ENCODE measurements around the gene WNT7A. TPM values are rescaled to one million over a fixed set of nuclear protein-coding genes. Genes with fewer than 3 reads are reported as not detected.
A peak's percentile ranks its signal among the peaks of the same experiment; 100 is the strongest.
"Not testable (repeated sequence)": the region's sequence is repeated elsewhere in the genome, so short reads cannot be mapped to it uniquely, and the experiment has no call there.

The WNT7A gene
- total RNA-seq = 10 to 100 TPM; 18.0 to 19.3 TPM
- polyA plus RNA-seq = 1 to 10 TPM; 8.3 to 9.0 TPM

DNA sequence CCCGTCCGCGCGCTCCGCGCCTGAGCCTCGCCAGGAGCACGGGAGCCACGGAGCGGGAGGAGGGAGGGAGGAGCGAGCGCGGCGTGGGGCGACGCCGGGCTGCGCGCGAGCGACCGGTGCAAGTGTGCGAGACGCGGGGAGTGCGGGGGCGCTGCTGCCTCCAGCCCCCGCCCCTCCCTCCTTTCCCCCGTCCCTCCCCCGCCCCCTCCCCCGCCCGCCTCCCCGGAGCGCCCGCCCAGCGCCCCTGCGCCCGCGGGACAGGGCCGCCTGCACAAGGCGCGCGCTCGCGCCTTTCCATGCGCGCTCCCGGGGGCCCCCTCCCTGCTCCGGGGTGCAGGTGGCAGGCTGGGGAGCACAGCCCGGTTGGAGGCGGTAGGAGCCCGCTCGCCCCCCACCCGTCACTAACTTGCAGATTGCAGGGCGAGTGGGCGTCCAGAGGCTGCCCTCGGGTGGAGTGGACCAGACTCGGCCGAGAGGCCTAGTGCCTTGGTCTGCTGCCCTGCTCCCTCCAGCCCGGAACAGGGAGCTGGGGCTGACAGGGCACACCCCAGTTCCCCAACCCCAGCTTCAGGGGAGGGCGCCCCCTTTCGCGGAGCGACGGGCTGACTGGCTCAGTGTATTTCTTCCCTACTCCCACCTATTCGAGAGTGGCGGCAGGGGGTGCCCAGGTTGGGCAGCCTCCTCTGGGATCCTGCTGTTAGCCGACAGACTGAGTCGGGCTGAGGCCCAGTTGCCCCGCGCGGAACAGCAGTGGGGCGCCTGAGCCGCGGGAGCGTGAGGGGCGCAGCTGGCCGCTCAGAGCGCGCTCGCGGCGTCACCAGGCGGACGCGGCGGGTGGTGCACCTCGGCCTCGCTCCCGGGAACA lies at the start of gene WNT7A:
Gene WNT7A (minus strand): TSS at position 126 of the 865 bp plus-strand sequence. CDS start 255 bp downstream, outside the sequence.
- Mint-ChIP-seq H3K27ac (peak within 1 kb of the TSS; percentile 69 to 95 (median 85)), H3K4me3 (peak within 1 kb of the TSS; percentile 92 to 99 (median 94)), H3K4me1 (peaks cover 10 to 38% (median 23%) of the 10 kb centered on the region in 4 donors), H3K27me3 (peaks cover 12 to 15% of the 10 kb centered on the region in 2 donors), H3K9me3 (peaks cover 0 to 2% (median 0%) of the 10 kb centered on the region in 8 donors), H3K36me3 (peaks cover under 1 to 14% of the 10 kb centered on the region in 2 donors)
- H3K27me3 ChIP-seq (ENCODE audit: insufficient read depth, low read length) = no peaks in the 10 kb centered on the region
- no peaks in the 10 kb centered on the region for H3K9me3 ChIP-seq (ENCODE audit: control insufficient read depth in 1 of 2, low read length in 2 of 2)
- peak within 1 kb of the TSS; percentile 58 for H3K27ac ChIP-seq (ENCODE audit: low read depth, low read length)
- H3K4me1 ChIP-seq (ENCODE audit: insufficient read depth, low read length) = peaks cover 20% of the 10 kb centered on the region
- peak; percentile 77 to 81 (median 79) for DNase-seq
- H3K4me3 ChIP-seq (ENCODE audit: low read length in 2 of 2) = peak within 1 kb of the TSS; percentile 61 to 64
- ChIA-PET CTCF (ENCODE audit: partially characterized antibody) (interaction anchor here (0.6 to 21.5 kb wide), 45 partner anchors 9 to 802 kb away, joined by 3 to 996 read pairs (median 4); partner anchors contain the start of gene HDAC11), POLR2A (ENCODE audit: partially characterized antibody) (interaction anchor here (0.5 to 7.4 kb wide), 26 partner anchors 9 to 1216 kb away, joined by 3 to 142 read pairs (median 4); partner anchors contain the start of genes CCDC174, CHCHD4, HDAC11 and LSM3)
- intact Hi-C loops (cut with micrococcal nuclease) = loop anchor here (1.0 to 5.0 kb wide), 6 partner anchors 14 to 398 kb away; partner anchors contain the start of gene HDAC11
- no peaks in the 10 kb centered on the region for H3K36me3 ChIP-seq (ENCODE audit: insufficient read depth, low read length)

DNA sequence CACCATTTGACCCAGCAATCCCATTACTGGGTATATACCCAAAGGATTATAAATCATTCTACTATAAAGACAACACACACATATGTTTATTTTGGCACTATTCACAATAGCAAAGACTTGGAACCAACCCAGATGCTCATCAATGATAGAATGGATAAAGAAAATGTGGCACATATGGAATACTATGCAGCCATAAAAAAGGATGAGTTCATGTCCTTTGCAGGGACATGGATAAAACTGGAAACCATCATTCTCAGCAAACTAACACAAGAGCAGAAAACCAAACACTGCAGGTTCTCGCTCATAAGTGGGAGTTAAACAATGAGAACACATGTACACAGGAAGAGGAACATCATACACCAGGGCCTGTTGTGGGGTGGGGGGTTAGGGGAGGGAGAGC lies 48.9 kb upstream of the WNT7A start:
- H3K27ac Mint-ChIP-seq; intact Hi-C loops (cut with micrococcal nuclease); POLR2A ChIA-PET (ENCODE audit: partially characterized antibody): not testable (repeated sequence)

GRCh38 chr3:13927295-13927694 lies 47.4 kb upstream of the WNT7A start:
- POLR2A ChIA-PET (ENCODE audit: partially characterized antibody) = no interaction called here
- H3K36me3 ChIP-seq (ENCODE audit: insufficient read depth, low read length) = no peaks in the 10 kb centered on the region
- no peak overlapping the region for H3K4me3 Mint-ChIP-seq
- H3K4me1 Mint-ChIP-seq = peaks cover 0 to 4% (median 1%) of the 10 kb centered on the region in 4 donors
- H3K27ac ChIP-seq (ENCODE audit: low read depth, low read length) = no peak overlapping the region
- peaks cover 15 to 16% of the 10 kb centered on the region in 2 donors for H3K27me3 Mint-ChIP-seq
- no peaks in the 10 kb centered on the region for H3K4me1 ChIP-seq (ENCODE audit: insufficient read depth, low read length)
- no peaks in the 10 kb centered on the region for H3K27me3 ChIP-seq (ENCODE audit: insufficient read depth, low read length)
- H3K27ac Mint-ChIP-seq = no peak overlapping the region
- CTCF ChIA-PET (ENCODE audit: partially characterized antibody) = no interaction called here
- DNase-seq = no peak
- peaks cover 12 to 78% (median 48%) of the 10 kb centered on the region in 8 donors for H3K9me3 Mint-ChIP-seq
- intact Hi-C loops (cut with micrococcal nuclease) = no loop called here
- H3K9me3 ChIP-seq (ENCODE audit: control insufficient read depth in 1 of 2, low read length in 2 of 2) = peaks cover 0 to 9% of the 10 kb centered on the region in 2 donors
- H3K36me3 Mint-ChIP-seq = peaks cover 11 to 19% of the 10 kb centered on the region in 2 donors
- H3K4me3 ChIP-seq (ENCODE audit: low read length in 2 of 2) = no peak overlapping the region

More for the DNA sequence above, 48.9 kb upstream of the WNT7A start:
- Mint-ChIP-seq H3K9me3 (peaks cover 11 to 69% (median 44%) of the 10 kb centered on the region in 8 donors), H3K27me3 (peaks cover 16 to 17% of the 10 kb centered on the region in 2 donors), H3K36me3 (peaks cover 11 to 19% of the 10 kb centered on the region in 2 donors)
- H3K27ac ChIP-seq (ENCODE audit: low read depth, low read length); H3K4me1 ChIP-seq (ENCODE audit: insufficient read depth, low read length); H3K9me3 ChIP-seq (ENCODE audit: control insufficient read depth in 1 of 2, low read length in 2 of 2); CTCF ChIA-PET (ENCODE audit: partially characterized antibody); H3K4me3 ChIP-seq (ENCODE audit: low read length in 2 of 2); H3K4me1 Mint-ChIP-seq; H3K27me3 ChIP-seq (ENCODE audit: insufficient read depth, low read length); H3K4me3 Mint-ChIP-seq; H3K36me3 ChIP-seq (ENCODE audit: insufficient read depth, low read length); DNase-seq: not testable (repeated sequence)

DNA sequence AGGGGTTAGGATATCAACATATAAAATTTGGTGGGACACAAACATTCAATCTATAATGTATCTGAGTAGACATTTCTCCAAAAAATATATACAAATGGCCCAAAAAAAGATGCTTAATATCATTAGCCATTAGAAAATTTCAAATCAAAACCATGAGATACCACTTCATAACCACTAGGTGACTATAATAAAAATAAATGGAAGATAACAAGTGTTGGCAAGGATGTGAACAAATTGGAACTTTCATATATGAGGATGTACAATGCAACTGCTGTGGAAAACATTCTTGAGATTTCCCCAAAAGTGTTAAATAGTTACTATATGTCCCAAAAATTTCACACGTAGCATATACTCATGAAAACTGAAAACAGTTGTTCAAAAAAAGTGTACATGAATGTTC lies 36.5 kb upstream of the WNT7A start:
- H3K9me3 ChIP-seq (ENCODE audit: control insufficient read depth in 1 of 2, low read length in 2 of 2) = no peaks in the 10 kb centered on the region
- no peak for DNase-seq
- Mint-ChIP-seq H3K4me1 (no peaks in the 10 kb centered on the region), H3K27me3 (peaks cover 0 to 5% of the 10 kb centered on the region in 2 donors), H3K9me3 (peaks cover 9 to 89% (median 76%) of the 10 kb centered on the region in 8 donors), H3K27ac (no peak overlapping the region), H3K36me3 (peaks cover 9 to 34% of the 10 kb centered on the region in 2 donors), H3K4me3 (no peak overlapping the region)
- intact Hi-C loops (cut with micrococcal nuclease) = no loop called here
- H3K27ac ChIP-seq (ENCODE audit: low read depth, low read length) = no peak overlapping the region
- H3K4me1 ChIP-seq (ENCODE audit: insufficient read depth, low read length) = no peaks in the 10 kb centered on the region
- H3K27me3 ChIP-seq (ENCODE audit: insufficient read depth, low read length) = no peaks in the 10 kb centered on the region
- no peak overlapping the region for H3K4me3 ChIP-seq (ENCODE audit: low read length in 2 of 2)
- no peaks in the 10 kb centered on the region for H3K36me3 ChIP-seq (ENCODE audit: insufficient read depth, low read length)
- POLR2A ChIA-PET (ENCODE audit: partially characterized antibody) = no interaction called here
- CTCF ChIA-PET (ENCODE audit: partially characterized antibody) = no interaction called here

GRCh38 chr3:13902648-13903238 lies 22.9 kb upstream of the WNT7A start:
- peaks cover 3 to 45% of the 10 kb centered on the region in 2 donors for H3K9me3 ChIP-seq (ENCODE audit: control insufficient read depth in 1 of 2, low read length in 2 of 2)
- no peak overlapping the region for H3K27ac Mint-ChIP-seq
- no peaks in the 10 kb centered on the region for H3K36me3 ChIP-seq (ENCODE audit: insufficient read depth, low read length)
- no peaks in the 10 kb centered on the region for H3K27me3 ChIP-seq (ENCODE audit: insufficient read depth, low read length)
- H3K27me3 Mint-ChIP-seq = peaks cover 0 to 2% of the 10 kb centered on the region in 2 donors
- ChIA-PET CTCF (ENCODE audit: partially characterized antibody) (interaction anchor here (1.3 kb wide), 1 partner anchor 18 kb away, joined by 3 read pairs; no protein-coding TSS in a partner anchor), POLR2A (ENCODE audit: partially characterized antibody) (no interaction called here)
- H3K4me1 ChIP-seq (ENCODE audit: insufficient read depth, low read length) = no peaks in the 10 kb centered on the region
- peaks cover 4 to 92% (median 81%) of the 10 kb centered on the region in 8 donors for H3K9me3 Mint-ChIP-seq
- H3K27ac ChIP-seq (ENCODE audit: low read depth, low read length) = no peak overlapping the region
- H3K4me3 Mint-ChIP-seq = no peak overlapping the region
- no peak overlapping the region for H3K4me3 ChIP-seq (ENCODE audit: low read length in 2 of 2)
- H3K36me3 Mint-ChIP-seq = peaks cover 31 to 56% of the 10 kb centered on the region in 2 donors
- no peak for DNase-seq
- H3K4me1 Mint-ChIP-seq = no peaks in the 10 kb centered on the region
- intact Hi-C loops (cut with micrococcal nuclease) = no loop called here

DNA sequence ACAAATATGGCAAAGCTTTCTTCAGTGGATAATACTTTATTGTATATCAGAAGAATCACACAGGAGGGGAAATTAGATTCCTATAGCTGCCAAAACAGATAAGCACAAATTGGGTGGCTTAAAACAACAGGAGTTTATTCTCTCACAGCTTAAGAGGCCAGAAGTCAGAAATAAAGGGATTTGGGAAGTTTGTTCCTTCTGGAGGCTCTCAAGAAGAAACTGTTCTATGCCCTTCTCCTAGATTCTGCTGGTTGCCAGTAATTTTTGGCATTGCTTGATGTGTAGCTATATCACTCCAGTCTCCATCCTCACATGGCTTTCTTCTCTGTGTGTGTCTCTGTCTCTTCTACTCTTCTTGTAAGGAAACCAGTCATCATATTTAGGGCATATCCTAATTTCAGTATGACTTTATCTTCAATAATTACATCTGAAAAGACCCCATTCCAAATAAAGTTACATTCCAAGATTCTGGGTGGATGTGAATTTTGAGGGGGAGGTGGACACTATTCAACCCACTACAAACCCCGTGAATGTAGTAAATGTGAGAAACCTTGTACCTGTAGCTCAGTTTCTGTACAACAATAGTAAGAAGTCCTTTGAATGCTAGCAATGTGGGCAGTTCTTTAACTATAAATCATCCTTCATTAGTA lies 22.2 kb upstream of the WNT7A start:
- Mint-ChIP-seq H3K27ac (no peak overlapping the region), H3K4me1 (no peaks in the 10 kb centered on the region), H3K36me3 (peaks cover 28 to 55% of the 10 kb centered on the region in 2 donors), H3K9me3 (peaks cover 4 to 85% (median 75%) of the 10 kb centered on the region in 8 donors), H3K27me3 (no peaks in the 10 kb centered on the region), H3K4me3 (no peak overlapping the region)
- intact Hi-C loops (cut with micrococcal nuclease) = no loop called here
- H3K4me3 ChIP-seq (ENCODE audit: low read length in 2 of 2) = no peak overlapping the region
- CTCF ChIA-PET (ENCODE audit: partially characterized antibody) = interaction anchor here (1.2 to 1.5 kb wide), 3 partner anchors 17 to 499 kb away, joined by 3 to 5 read pairs (median 3); no protein-coding TSS in a partner anchor
- no peaks in the 10 kb centered on the region for H3K4me1 ChIP-seq (ENCODE audit: insufficient read depth, low read length)
- no peak overlapping the region for H3K27ac ChIP-seq (ENCODE audit: low read depth, low read length)
- DNase-seq = no peak
- H3K9me3 ChIP-seq (ENCODE audit: control insufficient read depth in 1 of 2, low read length in 2 of 2) = peaks cover 3 to 45% of the 10 kb centered on the region in 2 donors
- POLR2A ChIA-PET (ENCODE audit: partially characterized antibody) = no interaction called here
- no peaks in the 10 kb centered on the region for H3K36me3 ChIP-seq (ENCODE audit: insufficient read depth, low read length)
- no peaks in the 10 kb centered on the region for H3K27me3 ChIP-seq (ENCODE audit: insufficient read depth, low read length)
